AG20443 (cell line): ENCODE results near the gene SLC39A3.
A peak's percentile ranks its signal among the peaks of the same experiment; 100 is the strongest.

Experiments
- DNase-seq: peaks from one replicate; pipeline ENCODE4 v3.0.0; 2012; ENCODE audit warnings: low spot score, mixed read lengths

Gene SLC39A3

GRCh38 chr19:2747349-2747748 is 7.5 kb upstream of the SLC39A3 start:
- DNase-seq, result no peak

- no peak for DNase-seq
Observed at GRCh38 chr19:2744113-2744512, 4.3 kb upstream of the SLC39A3 start.

GRCh38 chr19:2743099-2743498 is 3.3 kb upstream of the SLC39A3 start:
- no peak for DNase-seq

- no peak for DNase-seq
Observed at GRCh38 chr19:2740314-2740656, 468 bp upstream of the SLC39A3 start.

- DNase-seq, result no peak
Observed at GRCh38 chr19:2736550-2737190, 3.1 kb downstream of the SLC39A3 start.

- DNase-seq, result no peak
Observed at GRCh38 chr19:2735374-2735773, 4.4 kb downstream of the SLC39A3 start.

- no peak for DNase-seq
Observed at GRCh38 chr19:2734589-2735288, 5.1 kb downstream of the SLC39A3 start.

GRCh38 chr19:2733930-2734588 is 5.8 kb downstream of the SLC39A3 start:
- DNase-seq, result no peak

- DNase-seq, result no peak
Observed at GRCh38 chr19:2732883-2733282, 6.9 kb downstream of the SLC39A3 start.

GRCh38 chr19:2732157-2732725 is 7.6 kb downstream of the SLC39A3 start:
- DNase-seq, result no peak

GRCh38 chr19:2731181-2731995 is 8.4 kb downstream of the SLC39A3 start:
- no peak for DNase-seq

GRCh38 chr19:2729943-2730818 is 9.6 kb downstream of the SLC39A3 start:
- no peak for DNase-seq

- no peak for DNase-seq
Observed at GRCh38 chr19:2728783-2729387, 10.9 kb downstream of the SLC39A3 start.

- DNase-seq, result peak; percentile 42
Observed at GRCh38 chr19:2727640-2727944, 12.2 kb downstream of the SLC39A3 start.

- no peak for DNase-seq
Observed at GRCh38 chr19:2726904-2727639, 12.7 kb downstream of the SLC39A3 start.

GRCh38 chr19:2726160-2726855 is 13.5 kb downstream of the SLC39A3 start:
- no peak for DNase-seq

GRCh38 chr19:2724148-2724557 is 15.7 kb downstream of the SLC39A3 start:
- DNase-seq, result no peak

GRCh38 chr19:2723747-2724146 is 16.1 kb downstream of the SLC39A3 start:
- no peak for DNase-seq

GRCh38 chr19:2723345-2723715 is 16.5 kb downstream of the SLC39A3 start:
- no peak for DNase-seq
